ENCODE data around the gene ENO2. TPM values are rescaled to one million over a fixed set of nuclear protein-coding genes. Genes with fewer than 3 reads are reported as not detected.
"Not testable (repeated sequence)": the region's sequence is repeated elsewhere in the genome, so short reads cannot be mapped to it uniquely, and the experiment has no call there.

The ENO2 gene
- total RNA-seq, 1 experiment from 2014 or later, result 30.2 TPM

DNA sequence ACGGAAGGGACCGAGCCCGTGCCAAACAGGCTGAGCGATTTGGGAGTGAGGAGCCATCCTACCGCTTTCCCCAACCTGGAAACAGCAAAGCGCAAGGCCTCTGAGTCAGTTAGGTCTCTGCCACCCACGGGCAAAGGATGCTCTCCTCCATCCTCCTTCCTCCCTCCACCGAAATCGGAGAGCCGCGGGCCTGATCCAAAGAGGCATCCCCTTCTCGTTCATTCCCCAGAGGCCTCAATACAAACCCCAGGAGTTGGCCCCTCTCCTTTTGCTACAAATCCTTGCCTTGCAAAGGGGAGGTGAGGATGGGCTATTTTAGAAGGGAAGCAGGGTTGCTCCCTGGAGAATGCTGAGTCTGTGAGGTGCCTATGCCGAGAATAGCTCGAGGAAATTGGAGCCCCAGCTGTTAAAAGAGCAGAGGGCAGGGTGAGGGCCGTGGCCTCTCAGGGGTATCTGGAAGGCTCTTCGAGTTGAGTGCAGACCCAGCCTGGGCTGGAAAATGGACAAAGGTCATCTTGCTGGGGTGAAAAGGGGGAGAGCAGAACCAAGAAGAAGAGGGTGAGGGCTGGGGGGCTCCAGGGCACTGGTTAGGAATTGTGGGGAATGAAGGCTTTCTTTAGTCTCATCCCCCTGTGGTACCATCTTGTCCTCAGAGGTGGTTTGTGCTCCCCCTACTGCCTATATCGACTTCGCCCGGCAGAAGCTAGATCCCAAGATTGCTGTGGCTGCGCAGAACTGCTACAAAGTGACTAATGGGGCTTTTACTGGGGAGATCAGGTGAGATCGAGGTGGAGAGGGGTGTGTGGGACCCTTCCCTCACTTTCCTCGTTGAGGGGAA is 46.0 kb upstream of the ENO2 start:
- TF ChIP-seq, protein P1, sequence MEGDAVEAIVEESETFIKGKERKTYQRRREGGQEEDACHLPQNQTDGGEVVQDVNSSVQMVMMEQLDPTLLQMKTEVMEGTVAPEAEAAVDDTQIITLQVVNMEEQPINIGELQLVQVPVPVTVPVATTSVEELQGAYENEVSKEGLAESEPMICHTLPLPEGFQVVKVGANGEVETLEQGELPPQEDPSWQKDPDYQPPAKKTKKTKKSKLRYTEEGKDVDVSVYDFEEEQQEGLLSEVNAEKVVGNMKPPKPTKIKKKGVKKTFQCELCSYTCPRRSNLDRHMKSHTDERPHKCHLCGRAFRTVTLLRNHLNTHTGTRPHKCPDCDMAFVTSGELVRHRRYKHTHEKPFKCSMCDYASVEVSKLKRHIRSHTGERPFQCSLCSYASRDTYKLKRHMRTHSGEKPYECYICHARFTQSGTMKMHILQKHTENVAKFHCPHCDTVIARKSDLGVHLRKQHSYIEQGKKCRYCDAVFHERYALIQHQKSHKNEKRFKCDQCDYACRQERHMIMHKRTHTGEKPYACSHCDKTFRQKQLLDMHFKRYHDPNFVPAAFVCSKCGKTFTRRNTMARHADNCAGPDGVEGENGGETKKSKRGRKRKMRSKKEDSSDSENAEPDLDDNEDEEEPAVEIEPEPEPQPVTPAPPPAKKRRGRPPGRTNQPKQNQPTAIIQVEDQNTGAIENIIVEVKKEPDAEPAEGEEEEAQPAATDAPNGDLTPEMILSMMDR (conservative IDR thresholded peaks at IDR 0.05; ENCODE audit: low read depth, low read length), result peak; percentile 20; the same call in 1 of the 2 replicates
- TF ChIP-seq EZH2 (IDR thresholded peaks at IDR 0.05; ENCODE audit: low read length, unreplicated experiment) (no peak), EZH2phosphoT487 (IDR thresholded peaks at IDR 0.05; ENCODE audit: borderline replicate concordance, low read length) (no peak)
- Histone ChIP-seq H3F3A (ENCODE audit: low read length, unreplicated experiment) (peaks cover 3% of the 10 kb centered on the region), H3K27ac (ENCODE audit: low read length) (no peak overlapping the region), H3K4me2 (ENCODE audit: low read length) (peak overlapping the region; percentile 98), H3K36me3 (ENCODE audit: low read depth, low read length) (peaks cover 25% of the 10 kb centered on the region), H3K4me3 (ENCODE audit: low read length) (peak overlapping the region; percentile 97), H4K20me1 (ENCODE audit: low read length) (peaks cover 23% of the 10 kb centered on the region), H3K27me3 (ENCODE audit: low read length) (no peaks in the 10 kb centered on the region), H3K4me1 (ENCODE audit: insufficient read depth, low read length) (peaks cover 38% of the 10 kb centered on the region), H3K9ac (ENCODE audit: low read length) (peak overlapping the region; percentile 97), H2AFZ (ENCODE audit: low read length) (no peak overlapping the region), H3K9me3 (ENCODE audit: low read length) (no peaks in the 10 kb centered on the region), H3K9me2 (replicated peaks; ENCODE audit: low read length) (no peaks in the 10 kb centered on the region), H3K79me2 (ENCODE audit: low read length) (peaks cover 28% of the 10 kb centered on the region)
- intact Hi-C loops (cut with micrococcal nuclease), result loop anchor here (5.0 kb wide), 1 partner anchor 59 kb away; the partner anchor contains the start of gene ATN1
- BruUV-seq (replicated peaks), result TSS peak; percentile 33
- DNase-seq (no peak), ATAC-seq (no peak)
- CTCF ChIA-PET, result interaction anchor here (1.3 kb wide), 1 partner anchor 16 kb away, joined by 4 read pairs; the partner anchor contains the start of gene USP5
- POLR2A ChIA-PET (ENCODE audit: unreplicated experiment), result no interaction called here

DNA sequence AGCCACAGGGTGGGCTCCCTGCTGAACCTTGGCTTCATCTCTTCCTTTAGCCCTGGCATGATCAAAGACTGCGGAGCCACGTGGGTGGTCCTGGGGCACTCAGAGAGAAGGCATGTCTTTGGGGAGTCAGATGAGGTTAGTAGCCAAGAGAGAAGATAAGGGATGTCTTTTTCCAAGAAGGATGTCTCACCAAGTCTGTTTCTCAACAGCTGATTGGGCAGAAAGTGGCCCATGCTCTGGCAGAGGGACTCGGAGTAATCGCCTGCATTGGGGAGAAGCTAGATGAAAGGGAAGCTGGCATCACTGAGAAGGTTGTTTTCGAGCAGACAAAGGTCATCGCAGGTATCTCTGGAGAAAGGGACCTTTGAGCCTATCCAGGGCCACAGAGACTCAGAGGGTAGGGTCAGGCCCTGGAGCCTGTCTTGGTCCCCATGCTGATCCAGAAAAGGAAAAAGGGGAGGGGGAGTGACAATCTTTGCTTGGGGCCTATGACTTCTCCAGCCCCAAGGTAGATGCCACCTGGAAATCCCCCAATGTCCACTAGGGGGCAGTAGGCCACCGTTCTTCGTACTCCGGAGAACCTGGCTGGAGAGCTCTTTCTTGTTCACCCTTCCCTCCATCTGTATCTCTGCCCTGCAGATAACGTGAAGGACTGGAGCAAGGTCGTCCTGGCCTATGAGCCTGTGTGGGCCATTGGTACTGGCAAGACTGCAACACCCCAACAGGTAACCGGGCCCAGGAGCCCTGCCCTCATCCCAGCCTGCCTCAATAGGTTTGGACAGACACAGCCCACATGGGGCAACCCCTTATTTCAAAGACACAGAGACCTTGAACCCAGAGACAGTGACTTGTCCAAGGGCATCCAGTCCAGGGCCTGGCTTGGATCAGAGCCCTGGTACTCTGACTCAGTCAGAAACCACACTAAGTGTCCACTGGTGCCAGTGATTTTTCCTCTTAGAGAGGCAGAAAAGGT is 45.0 kb upstream of the ENO2 start:
- peaks cover 28% of the 10 kb centered on the region for H3K79me2 ChIP-seq (ENCODE audit: low read length)
- ChIA-PET POLR2A (ENCODE audit: unreplicated experiment) (interaction anchor here (0.6 kb wide), 1 partner anchor 56 kb away, joined by 3 read pairs; no protein-coding TSS in a partner anchor), CTCF (interaction anchor here (0.5 to 1.5 kb wide), 7 partner anchors 17 to 96 kb away, joined by 3 to 16 read pairs (median 4); partner anchors contain the start of genes C12orf57, CDCA3, RNU7-1 and USP5)
- H3K4me2 ChIP-seq (ENCODE audit: low read length), result peak overlapping the region; percentile 98
- H3F3A ChIP-seq (ENCODE audit: low read length, unreplicated experiment), result peaks cover 3% of the 10 kb centered on the region
- peak overlapping the region; percentile 97; the same call in 1 of the 2 replicates for H3K9ac ChIP-seq (ENCODE audit: low read length)
- H3K4me1 ChIP-seq (ENCODE audit: insufficient read depth, low read length), result peaks cover 38% of the 10 kb centered on the region
- peaks cover 23% of the 10 kb centered on the region for H3K36me3 ChIP-seq (ENCODE audit: low read depth, low read length)
- ATAC-seq (no peak; the same call in 1 of the 2 replicates), DNase-seq (peak; percentile 83)
- H4K20me1 ChIP-seq (ENCODE audit: low read length), result peaks cover 23% of the 10 kb centered on the region
- H3K9me3 ChIP-seq (ENCODE audit: low read length), result no peaks in the 10 kb centered on the region
- H3K27ac ChIP-seq (ENCODE audit: low read length), result no peak overlapping the region
- TF ChIP-seq EZH2phosphoT487 (IDR thresholded peaks at IDR 0.05; ENCODE audit: borderline replicate concordance, low read length), result no peak
- TF ChIP-seq, protein P1 (conservative IDR thresholded peaks at IDR 0.05; ENCODE audit: low read depth, low read length), result peak; percentile 77
- TF ChIP-seq EZH2 (IDR thresholded peaks at IDR 0.05; ENCODE audit: low read length, unreplicated experiment), result no peak
- no peaks in the 10 kb centered on the region for H3K27me3 ChIP-seq (ENCODE audit: low read length)
- no TSS peak for BruUV-seq (replicated peaks)
- H3K4me3 ChIP-seq (ENCODE audit: low read length), result peak overlapping the region; percentile 97
- H2AFZ ChIP-seq (ENCODE audit: low read length), result no peak overlapping the region
- intact Hi-C loops (cut with micrococcal nuclease), result loop anchor here (5.0 kb wide), 1 partner anchor 58 kb away; the partner anchor contains the start of gene ATN1
- H3K9me2 ChIP-seq (replicated peaks; ENCODE audit: low read length), result no peaks in the 10 kb centered on the region

DNA sequence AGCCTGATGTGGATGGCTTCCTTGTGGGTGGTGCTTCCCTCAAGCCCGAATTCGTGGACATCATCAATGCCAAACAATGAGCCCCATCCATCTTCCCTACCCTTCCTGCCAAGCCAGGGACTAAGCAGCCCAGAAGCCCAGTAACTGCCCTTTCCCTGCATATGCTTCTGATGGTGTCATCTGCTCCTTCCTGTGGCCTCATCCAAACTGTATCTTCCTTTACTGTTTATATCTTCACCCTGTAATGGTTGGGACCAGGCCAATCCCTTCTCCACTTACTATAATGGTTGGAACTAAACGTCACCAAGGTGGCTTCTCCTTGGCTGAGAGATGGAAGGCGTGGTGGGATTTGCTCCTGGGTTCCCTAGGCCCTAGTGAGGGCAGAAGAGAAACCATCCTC is 44.1 kb upstream of the ENO2 start:
- intact Hi-C loops (cut with micrococcal nuclease); H3K4me2 ChIP-seq (ENCODE audit: low read length); H3K4me3 ChIP-seq (ENCODE audit: low read length); H3K9ac ChIP-seq (ENCODE audit: low read length); H3K27me3 ChIP-seq (ENCODE audit: low read length); H3K9me2 ChIP-seq (replicated peaks; ENCODE audit: low read length); H3F3A ChIP-seq (ENCODE audit: low read length, unreplicated experiment); DNase-seq; H2AFZ ChIP-seq (ENCODE audit: low read length); H3K9me3 ChIP-seq (ENCODE audit: low read length); H3K27ac ChIP-seq (ENCODE audit: low read length); ATAC-seq; BruUV-seq (replicated peaks): not testable (repeated sequence)
- H3K79me2 ChIP-seq (ENCODE audit: low read length), result peaks cover 33% of the 10 kb centered on the region
- H3K36me3 ChIP-seq (ENCODE audit: low read depth, low read length), result peaks cover 23% of the 10 kb centered on the region
- POLR2A ChIA-PET (ENCODE audit: unreplicated experiment), result interaction anchor here (0.7 kb wide), 1 partner anchor 18 kb away, joined by 9 read pairs; no protein-coding TSS in a partner anchor
- peaks cover 23% of the 10 kb centered on the region for H4K20me1 ChIP-seq (ENCODE audit: low read length)
- CTCF ChIA-PET, result interaction anchor here (1.5 kb wide), 1 partner anchor 21 kb away, joined by 16 read pairs; no protein-coding TSS in a partner anchor
- H3K4me1 ChIP-seq (ENCODE audit: insufficient read depth, low read length), result peaks cover 38% of the 10 kb centered on the region
